B cell (primary cell): Measurements from ENCODE around the gene IFT88. TPM values are rescaled to one million over a fixed set of nuclear protein-coding genes. Genes with fewer than 3 reads are reported as not detected.
"Not testable (repeated sequence)": the region's sequence is repeated elsewhere in the genome, so short reads cannot be mapped to it uniquely, and the experiment has no call there.

ENCODE experiments used
- ATAC-seq: fragments of 200-7000 bp; cut with Tn5 transposase; one replicate; pipeline ENCODE4 v1.10.0; 2021; ENCODE audit warnings: low read depth, mild to moderate bottlenecking, moderate number of reproducible peaks, moderate library complexity
- CTCF ChIA-PET: fragments of 350-600 bp; sonication (Branson Sonifier 250); formaldehyde crosslinking; loops from one replicate; lab custom pipeline; 2021; ENCODE audit warnings: antibody characterized with exemption, inconsistent platforms; lab: Charles Lee
- POLR2A ChIA-PET: fragments of 350-600 bp; sonication (Branson Sonifier 250); formaldehyde crosslinking; loops from one replicate; lab custom pipeline; 2021; ENCODE audit warnings: antibody characterized with exemption; lab: Charles Lee
- DNase-seq: peaks from one replicate; pipeline ENCODE4 v3.0.0; 2013
- H2AFZ ChIP-seq: 2 replicates; pipeline ENCODE4 v1.6.1; 2012; ENCODE audit warnings: mild to moderate bottlenecking, low read depth, low read length; ENCODE audit not compliant: insufficient read depth, poor library complexity, severe bottlenecking
- H3K27ac ChIP-seq, 2 donors: 1 replicate in 1 of 2; 2 replicates in 1 of 2; pipeline ENCODE4 v1.5.1; 2012 to 2013; ENCODE audit warnings: low read length in 2 of 2, mild to moderate bottlenecking in 2 of 2, moderate library complexity in 1 of 2
- H3K27me3 ChIP-seq, 4 experiments: fragments of 200-600 bp in 1 of 4; sonication (generic) in 1 of 4; replicated peaks in 1 of 4; 1 replicate in 2 of 4; 2 replicates in 2 of 4; pipeline versions ENCODE4 v1.6.1 to v1.7.0; 2013 to 2016; ENCODE audit warnings: low read length in 3 of 4, mild to moderate bottlenecking in 2 of 4, mixed read lengths in 1 of 4, moderate library complexity in 1 of 4; ENCODE audit not compliant: insufficient read depth in 4 of 4, control insufficient read depth in 3 of 4; ENCODE audit errors: control extremely low read depth in 1 of 4
- H3K36me3 ChIP-seq, 2 experiments: replicated peaks in 1 of 2; 1 replicate in 1 of 2; 2 replicates in 1 of 2; pipeline versions ENCODE4 v1.6.1 to v1.7.1; 2013; ENCODE audit warnings: low read length in 1 of 2; ENCODE audit not compliant: insufficient read depth in 2 of 2, control insufficient read depth in 1 of 2; ENCODE audit errors: control extremely low read depth in 1 of 2, extremely low read depth in 1 of 2
- H3K4me1 ChIP-seq, 2 donors: fragments of 200-600 bp in 1 of 2; sonication (generic) in 1 of 2; 1 replicate in 1 of 2; 2 replicates in 1 of 2; pipeline versions ENCODE4 v1.5.1 to v1.6.1; 2013 to 2017; ENCODE audit warnings: low read length in 2 of 2; ENCODE audit not compliant: control insufficient read depth in 2 of 2, insufficient read depth in 2 of 2
- H3K4me2 ChIP-seq: replicated peaks from 2 replicates; pipeline ENCODE3; 2012; ENCODE audit warnings: mild to moderate bottlenecking, low read depth, low read length; ENCODE audit not compliant: poor library complexity, severe bottlenecking
- H3K4me3 ChIP-seq, 5 experiments: fragments of 200-600 bp in 1 of 5; sonication (generic) in 1 of 5; 1 replicate in 3 of 5; 2 replicates in 2 of 5; pipeline versions ENCODE4 v1.5.1 to v1.7.0; 2011 to 2016; ENCODE audit warnings: low read length in 4 of 5, mild to moderate bottlenecking in 4 of 5, low read depth in 2 of 5, control low read depth in 1 of 5, moderate library complexity in 1 of 5; ENCODE audit not compliant: insufficient read depth in 1 of 5; ENCODE audit errors: control extremely low read depth in 1 of 5, extremely low read depth in 1 of 5
- H3K79me2 ChIP-seq: fragments of 200-600 bp; sonication (generic); one replicate; pipeline ENCODE4 v1.6.0; 2016; ENCODE audit warnings: low read length; ENCODE audit not compliant: control insufficient read depth, insufficient read depth
- H3K9ac ChIP-seq: fragments of 200-600 bp; sonication (generic); 2 replicates; pipeline ENCODE4 v1.6.1; 2017; ENCODE audit warnings: mild to moderate bottlenecking, low read length, moderate library complexity
- H3K9me3 ChIP-seq, 3 donors: one replicate each; pipeline versions ENCODE4 v1.6.1 to v1.7.1; 2013; ENCODE audit warnings: low read length in 2 of 3; ENCODE audit not compliant: control insufficient read depth in 2 of 3, insufficient read depth in 1 of 3; ENCODE audit errors: control extremely low read depth in 1 of 3
- H4K20me1 ChIP-seq: 2 replicates; pipeline ENCODE4 v1.6.0; 2012; ENCODE audit warnings: mild to moderate bottlenecking, low read length; ENCODE audit not compliant: insufficient read depth, control insufficient read depth, poor library complexity, severe bottlenecking
- H3K27ac Mint-ChIP-seq: one replicate; pipeline ENCODE4 v1.8.0; 2021; ENCODE audit warnings: mixed read lengths
- H3K27me3 Mint-ChIP-seq: one replicate; pipeline ENCODE4 v1.8.0; 2021; ENCODE audit warnings: mixed read lengths
- H3K4me1 Mint-ChIP-seq: one replicate; pipeline ENCODE4 v1.8.0; 2021; ENCODE audit warnings: mixed read lengths
- H3K4me3 Mint-ChIP-seq: one replicate; pipeline ENCODE4 v1.8.0; 2021; ENCODE audit warnings: mixed read lengths
- H3K9me3 Mint-ChIP-seq: one replicate; pipeline ENCODE4 v1.8.0; 2022; ENCODE audit warnings: mixed read lengths; ENCODE audit not compliant: insufficient read depth
- EZH2 ChIP-seq: IDR thresholded peaks from 2 replicates; pipeline ENCODE4 v1.6.1; 2012; ENCODE audit warnings: borderline replicate concordance, low read depth, mild to moderate bottlenecking, moderate library complexity, low read length; ENCODE audit not compliant: insufficient read depth, poor library complexity, severe bottlenecking
- WGBS: methylation state at CpG from one replicate; pipeline ENCODE4 v1.1.5; 2013; ENCODE audit warnings: missing lambda C conversion rate; ENCODE audit not compliant: insufficient coverage; 5-methylcytosine and 5-hydroxymethylcytosine counted together
- intact Hi-C: fragments of 100-400 bp; cut with micrococcal nuclease; formaldehyde crosslinking; loops from one replicate; pipeline ENCODE4 v1.10.0; 2022
- polyA plus RNA-seq: library from polyadenylated mRNA; depleted of rRNA; stranded (reverse); fragments of >200 nt; gene quantifications from 2 replicates; pipeline ENCODE4 v1.2.3, GENCODE V29; 2012
- total RNA-seq, 2 donors: library from RNA; stranded (reverse); fragments of 120-200 nt in 1 of 2; gene quantifications; 1 replicate in 1 of 2; 2 replicates in 1 of 2; pipeline versions ENCODE4 v1.2.3 to v1.2.4, GENCODE V29; 2013 to 2022
- TF ChIP-seq, protein P1 (sequence below): fragments of 200-600 bp; IDR thresholded peaks from one replicate; pipeline ENCODE4 v1.8.0; 2022; ENCODE audit warnings: antibody characterized with exemption, mild to moderate bottlenecking

Gene IFT88
- total and polyA plus RNA-seq, 2 donors (not counting 1 experiment from before 2014, with no cell fraction given), result 8.0 to 23.3 TPM

DNA sequence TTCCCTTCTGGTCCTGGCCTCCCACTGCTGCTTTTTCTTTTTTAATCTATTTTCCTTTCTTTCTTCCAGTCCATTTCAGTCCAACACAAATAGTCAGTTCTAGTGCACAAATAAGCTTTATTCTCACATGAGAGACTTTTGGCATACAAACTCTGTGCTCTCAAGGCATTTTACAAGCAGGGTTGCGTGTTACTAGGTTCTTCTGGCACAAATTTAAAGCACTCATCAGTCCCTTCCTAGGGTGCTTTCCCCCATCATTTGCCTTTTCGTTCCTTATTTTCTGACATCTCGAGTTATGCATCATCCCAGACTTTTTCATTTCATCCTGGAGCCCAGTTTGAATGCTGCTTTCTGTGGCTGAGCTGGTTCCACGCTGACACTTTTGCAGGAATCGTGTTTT is 106.8 kb downstream of the IFT88 start:
- H3K4me3 Mint-ChIP-seq, result no peak overlapping the region
- no peak overlapping the region for H3K9ac ChIP-seq
- no peak for ATAC-seq
- H4K20me1 ChIP-seq, result no peaks in the 10 kb centered on the region
- no peaks in the 10 kb centered on the region for H3K4me1 ChIP-seq
- CTCF ChIA-PET, result no interaction called here
- H3K79me2 ChIP-seq, result no peaks in the 10 kb centered on the region
- WGBS, result 96% methylated on average over 4 of the region's 5 CpGs
- no peaks in the 10 kb centered on the region for H3K27me3 Mint-ChIP-seq
- H3K27ac Mint-ChIP-seq, result no peak overlapping the region
- peaks cover 0 to 5% of the 10 kb centered on the region in 2 experiments for H3K36me3 ChIP-seq
- TF ChIP-seq EZH2, result no peak
- TF ChIP-seq, protein P1, sequence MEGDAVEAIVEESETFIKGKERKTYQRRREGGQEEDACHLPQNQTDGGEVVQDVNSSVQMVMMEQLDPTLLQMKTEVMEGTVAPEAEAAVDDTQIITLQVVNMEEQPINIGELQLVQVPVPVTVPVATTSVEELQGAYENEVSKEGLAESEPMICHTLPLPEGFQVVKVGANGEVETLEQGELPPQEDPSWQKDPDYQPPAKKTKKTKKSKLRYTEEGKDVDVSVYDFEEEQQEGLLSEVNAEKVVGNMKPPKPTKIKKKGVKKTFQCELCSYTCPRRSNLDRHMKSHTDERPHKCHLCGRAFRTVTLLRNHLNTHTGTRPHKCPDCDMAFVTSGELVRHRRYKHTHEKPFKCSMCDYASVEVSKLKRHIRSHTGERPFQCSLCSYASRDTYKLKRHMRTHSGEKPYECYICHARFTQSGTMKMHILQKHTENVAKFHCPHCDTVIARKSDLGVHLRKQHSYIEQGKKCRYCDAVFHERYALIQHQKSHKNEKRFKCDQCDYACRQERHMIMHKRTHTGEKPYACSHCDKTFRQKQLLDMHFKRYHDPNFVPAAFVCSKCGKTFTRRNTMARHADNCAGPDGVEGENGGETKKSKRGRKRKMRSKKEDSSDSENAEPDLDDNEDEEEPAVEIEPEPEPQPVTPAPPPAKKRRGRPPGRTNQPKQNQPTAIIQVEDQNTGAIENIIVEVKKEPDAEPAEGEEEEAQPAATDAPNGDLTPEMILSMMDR, result no peak
- no peak overlapping the region for H3K4me3 ChIP-seq
- H3K9me3 Mint-ChIP-seq, result no peaks in the 10 kb centered on the region
- H3K27ac ChIP-seq, result no peak overlapping the region
- H2AFZ ChIP-seq, result no peak overlapping the region
- no peaks in the 10 kb centered on the region for H3K4me1 Mint-ChIP-seq
- no peak for DNase-seq
- H3K9me3 ChIP-seq, result no peaks in the 10 kb centered on the region
- no peak overlapping the region for H3K4me2 ChIP-seq
- intact Hi-C loops, result no loop called here
- no peaks in the 10 kb centered on the region for H3K27me3 ChIP-seq
- POLR2A ChIA-PET, result no interaction called here

- no peaks in the 10 kb centered on the region for H3K9me3 Mint-ChIP-seq
- ChIA-PET POLR2A (no interaction called here), CTCF (no interaction called here)
- peaks cover 4 to 5% of the 10 kb centered on the region in 2 experiments for H3K36me3 ChIP-seq
- no peak overlapping the region for H3K27ac Mint-ChIP-seq
- H3K4me1 ChIP-seq, result no peaks in the 10 kb centered on the region
- intact Hi-C loops, result no loop called here
- no peaks in the 10 kb centered on the region for H3K4me1 Mint-ChIP-seq
- no peak overlapping the region for H3K4me3 Mint-ChIP-seq
- no peaks in the 10 kb centered on the region for H3K79me2 ChIP-seq
- no peaks in the 10 kb centered on the region for H3K9me3 ChIP-seq
- H3K4me2 ChIP-seq, result no peak overlapping the region
- H3K27ac ChIP-seq, result no peak overlapping the region
- no peak for ATAC-seq
- H2AFZ ChIP-seq, result no peak overlapping the region
- WGBS, result 80% methylated on average over 1 of the region's 2 CpGs
- no peaks in the 10 kb centered on the region for H3K27me3 ChIP-seq
- no peaks in the 10 kb centered on the region for H3K27me3 Mint-ChIP-seq
- TF ChIP-seq EZH2, result no peak
- TF ChIP-seq, protein P1, result no peak
- no peaks in the 10 kb centered on the region for H4K20me1 ChIP-seq
- DNase-seq, result no peak
- no peak overlapping the region for H3K4me3 ChIP-seq
- no peak overlapping the region for H3K9ac ChIP-seq
Measured at GRCh38 chr13:20676213-20676612, 109.3 kb downstream of the IFT88 start.

- H3K27ac ChIP-seq, CTCF ChIA-PET, H3K9ac ChIP-seq, H3K27me3 Mint-ChIP-seq, H3K4me2 ChIP-seq, H3K36me3 ChIP-seq, H3K9me3 Mint-ChIP-seq, intact Hi-C loops, H3K4me3 Mint-ChIP-seq, H3K79me2 ChIP-seq, H3K27me3 ChIP-seq, H3K9me3 ChIP-seq, H2AFZ ChIP-seq, H3K4me1 Mint-ChIP-seq, H3K27ac Mint-ChIP-seq, DNase-seq, H3K4me3 ChIP-seq, H3K4me1 ChIP-seq, POLR2A ChIA-PET, H4K20me1 ChIP-seq, ATAC-seq: not testable (repeated sequence)
- 92% methylated on average over 6 of the region's 7 CpGs for WGBS
Measured at GRCh38 chr13:20678606-20679005, 111.6 kb downstream of the IFT88 start.
